Effector memory CD8-positive, alpha-beta T cell (primary cell): Measurements from ENCODE around the gene RETREG2.
A peak's percentile ranks its signal among the peaks of the same experiment; 100 is the strongest.

Source experiments
- ATAC-seq: fragments of 150-1000 bp; cut with Tn5 transposase; replicated peaks from 2 replicates; pipeline ENCODE4 v1.10.0; 2021; ENCODE audit warnings: mild to moderate bottlenecking, moderate library complexity
- DNase-seq, 3 experiments: peaks; one replicate each; pipeline ENCODE4 v3.0.0; 2021
- H3K27ac Mint-ChIP-seq, 2 donors: one replicate each; pipeline ENCODE4 v1.8.0; 2022; ENCODE audit warnings: mild to moderate bottlenecking in 2 of 2, mixed read lengths in 2 of 2, moderate library complexity in 2 of 2
- H3K27me3 Mint-ChIP-seq, 2 donors: one replicate each; pipeline ENCODE4 v1.8.0; 2022; ENCODE audit warnings: mixed read lengths in 2 of 2
- H3K36me3 Mint-ChIP-seq: one replicate; pipeline ENCODE4 v1.8.0; 2022; ENCODE audit warnings: mild to moderate bottlenecking, moderate library complexity, mixed read lengths; ENCODE audit not compliant: insufficient read depth
- H3K4me1 Mint-ChIP-seq, 2 donors: one replicate each; pipeline ENCODE4 v1.8.0; 2022; ENCODE audit warnings: low read depth in 2 of 2, mixed read lengths in 2 of 2
- H3K4me3 Mint-ChIP-seq, 2 donors: one replicate each; pipeline ENCODE4 v1.8.0; 2022; ENCODE audit warnings: mild to moderate bottlenecking in 2 of 2, mixed read lengths in 2 of 2, moderate library complexity in 2 of 2
- H3K9me3 Mint-ChIP-seq, 2 donors: one replicate each; pipeline ENCODE4 v1.8.0; 2022; ENCODE audit warnings: mixed read lengths in 2 of 2

The RETREG2 gene

DNA sequence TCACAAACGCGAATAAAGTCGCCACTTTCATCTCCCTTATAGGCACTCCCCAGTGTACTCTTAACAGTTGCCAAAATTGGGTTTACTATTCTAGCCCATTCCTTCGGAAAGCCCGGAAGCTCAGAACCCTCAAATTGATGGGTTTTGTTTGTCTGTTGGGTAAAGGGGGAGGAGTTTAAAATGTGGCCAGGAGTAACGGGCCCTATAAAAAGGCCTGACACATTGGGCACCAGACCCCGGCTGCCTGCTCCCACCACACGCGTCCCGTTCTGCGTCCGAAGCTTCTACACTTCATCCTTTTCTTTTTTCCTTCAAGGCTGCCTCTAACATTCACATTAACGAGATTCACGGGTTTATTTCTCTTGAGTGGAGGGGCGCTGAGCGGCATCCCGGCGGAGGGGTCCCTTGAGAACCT is 18.3 kb upstream of the RETREG2 start:
- DNase-seq, result peak in 1 of 3 experiments; percentile 4
- Mint-ChIP-seq H3K27me3 (no peaks in the 10 kb centered on the region), H3K27ac (peak overlapping the region; percentile 88 to 93), H3K36me3 (peaks cover 8% of the 10 kb centered on the region), H3K4me3 (peak overlapping the region; percentile 89 to 90), H3K4me1 (peaks cover 13 to 21% of the 10 kb centered on the region in 2 donors), H3K9me3 (no peaks in the 10 kb centered on the region)
- no peak for ATAC-seq

DNA sequence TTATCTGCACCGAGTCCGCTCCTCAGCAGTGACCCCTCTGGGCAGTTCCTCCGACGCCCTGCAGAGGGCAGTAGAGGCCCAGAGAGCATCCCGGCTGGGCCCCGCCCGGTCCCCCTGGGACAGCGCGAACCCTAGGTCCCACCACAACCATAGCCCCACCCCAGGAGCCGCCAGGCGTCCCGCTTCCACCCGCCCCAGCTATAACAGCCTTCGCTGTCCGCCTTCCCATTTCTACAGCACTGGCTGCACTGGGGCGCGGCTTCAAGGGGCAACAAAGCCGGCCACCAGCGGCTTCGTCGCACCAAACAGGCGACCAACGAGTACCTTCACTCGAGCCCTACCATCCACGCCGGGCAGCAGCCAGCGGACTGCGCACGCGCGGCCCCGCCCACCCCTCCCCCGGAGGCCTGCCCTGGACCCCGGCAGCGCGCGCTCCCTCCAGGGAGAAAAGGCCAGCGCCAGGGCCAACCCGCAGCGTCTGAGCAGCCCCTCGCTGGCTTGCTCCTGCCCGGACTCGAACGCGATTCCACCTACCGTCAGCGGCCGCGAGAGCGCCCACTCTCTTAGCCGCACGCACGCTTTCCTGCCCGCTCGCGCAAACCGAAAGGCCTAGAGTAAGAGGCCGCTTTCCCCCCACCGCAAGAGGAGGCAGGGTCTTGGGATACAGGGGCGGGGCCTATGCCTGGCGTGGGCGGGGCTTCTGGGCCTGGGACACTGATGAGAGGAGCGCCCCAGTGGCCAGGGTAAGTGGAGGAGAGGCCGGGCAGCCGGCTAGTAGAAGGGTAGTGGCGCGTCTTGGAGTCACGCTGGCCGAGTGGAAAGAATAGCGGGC is 17.7 kb upstream of the RETREG2 start, which contains the start of gene NHEJ1:
NHEJ1 (minus strand) TSS at position 630 of the 832 bp plus-strand sequence. CDS start 2,453 bp downstream, outside the sequence.
- H3K4me3 Mint-ChIP-seq, result peak within 1 kb of the TSS; percentile 89 to 90
- DNase-seq (peak; percentile 91 to 94 (median 93)), ATAC-seq (peak; percentile 89)
- H3K27ac Mint-ChIP-seq, result peak within 1 kb of the TSS; percentile 88 to 93
- peaks cover 13 to 21% of the 10 kb centered on the region in 2 donors for H3K4me1 Mint-ChIP-seq
- no peaks in the 10 kb centered on the region for H3K9me3 Mint-ChIP-seq
- no peaks in the 10 kb centered on the region for H3K27me3 Mint-ChIP-seq
- peaks cover 8% of the 10 kb centered on the region for H3K36me3 Mint-ChIP-seq

DNA sequence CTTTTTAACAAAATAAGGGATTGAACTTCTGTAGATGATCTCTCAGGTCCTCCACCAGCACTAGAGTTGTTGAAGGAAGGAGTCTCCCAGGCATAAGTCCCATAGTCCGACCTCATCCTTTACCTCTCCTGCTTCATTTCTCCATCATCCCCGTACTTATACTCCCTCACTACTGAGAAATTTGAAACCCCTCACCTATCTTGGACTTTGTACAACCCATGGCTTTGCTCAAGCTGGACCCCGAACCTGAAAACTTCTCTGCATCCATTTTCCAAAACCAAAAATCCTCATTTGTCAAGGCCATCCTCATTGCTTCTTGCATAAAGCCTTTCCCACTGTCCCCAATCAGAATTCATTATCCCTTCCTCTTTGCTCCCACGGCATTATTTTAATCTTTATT is 17.0 kb upstream of the RETREG2 start:
- H3K9me3 Mint-ChIP-seq, result no peaks in the 10 kb centered on the region
- H3K4me1 Mint-ChIP-seq, result peaks cover 13 to 21% of the 10 kb centered on the region in 2 donors
- DNase-seq (no peak), ATAC-seq (no peak)
- no peaks in the 10 kb centered on the region for H3K27me3 Mint-ChIP-seq
- H3K4me3 Mint-ChIP-seq, result peak overlapping the region; percentile 89 to 90
- H3K36me3 Mint-ChIP-seq, result peaks cover 8% of the 10 kb centered on the region
- peak overlapping the region; percentile 88 to 93 for H3K27ac Mint-ChIP-seq

DNA sequence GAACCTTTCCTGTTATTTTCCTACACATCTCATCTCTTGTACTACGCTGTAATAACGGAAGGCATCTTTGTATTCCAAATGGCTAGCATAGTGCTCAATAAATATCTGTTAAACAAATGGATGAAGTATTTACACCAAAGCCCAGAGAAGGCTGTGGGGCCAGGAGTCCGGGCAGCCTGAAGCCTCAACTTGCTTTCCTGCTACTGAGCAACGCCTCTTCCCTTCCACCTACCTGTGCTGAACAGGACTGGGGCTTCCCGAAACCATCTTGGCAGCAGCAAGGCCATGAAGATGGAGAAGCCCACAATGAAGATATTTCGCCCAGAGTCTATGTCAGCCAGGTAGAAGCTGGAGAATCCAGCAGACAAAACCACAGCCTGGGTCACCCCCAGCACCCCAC is 14.9 kb upstream of the RETREG2 start:
- no peak for ATAC-seq
- H3K4me1 Mint-ChIP-seq, result peaks cover 13 to 21% of the 10 kb centered on the region in 2 donors

DNA sequence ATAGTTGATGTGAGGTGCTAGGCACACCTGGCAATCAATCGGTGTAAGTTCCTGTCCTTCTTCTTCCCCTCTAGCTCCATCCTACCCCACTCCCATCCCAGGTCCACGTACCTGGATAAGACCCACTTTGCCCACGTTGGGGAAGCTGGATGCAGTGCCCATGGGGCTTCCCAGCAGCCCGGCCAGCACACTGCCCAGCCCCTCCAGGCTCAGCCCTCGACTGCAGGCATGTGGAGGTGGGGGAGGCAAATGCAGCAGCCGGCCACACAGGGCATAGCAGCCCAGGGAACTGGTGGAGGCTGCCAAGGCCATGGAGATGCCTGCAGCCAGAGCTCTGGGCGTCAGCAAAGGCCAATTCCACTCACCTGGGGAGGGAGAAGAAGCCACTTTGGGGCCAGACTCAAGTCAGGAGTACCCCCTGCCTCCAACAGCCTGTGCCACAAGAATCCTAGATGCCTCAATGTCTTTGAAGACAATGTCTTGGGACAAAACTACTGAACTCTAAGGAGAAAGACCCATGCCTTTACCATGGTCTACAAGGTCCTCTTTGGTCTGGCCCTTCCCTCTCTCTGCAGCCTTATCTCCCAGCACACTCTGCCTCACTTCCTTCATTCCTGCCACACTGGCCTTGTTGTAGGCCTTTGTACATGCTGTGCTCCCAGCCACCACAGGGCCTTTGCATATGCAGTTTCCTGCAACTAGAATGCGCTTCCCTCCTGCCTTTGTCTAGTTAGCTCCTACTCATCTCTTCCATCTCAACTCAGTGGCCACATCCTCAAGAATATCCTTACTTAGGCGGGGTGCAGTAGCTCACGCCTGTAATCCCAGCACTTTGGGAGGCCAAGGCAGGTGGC is 12.8 kb upstream of the RETREG2 start:
- DNase-seq (no peak), ATAC-seq (no peak)
- no peak overlapping the region for H3K27ac Mint-ChIP-seq
- H3K27me3 Mint-ChIP-seq, result no peaks in the 10 kb centered on the region
- H3K9me3 Mint-ChIP-seq, result no peaks in the 10 kb centered on the region
- H3K36me3 Mint-ChIP-seq, result peaks cover 15% of the 10 kb centered on the region
- H3K4me3 Mint-ChIP-seq, result no peak overlapping the region
- H3K4me1 Mint-ChIP-seq, result peaks cover 7 to 9% of the 10 kb centered on the region in 2 donors

More for the DNA sequence above, 14.9 kb upstream of the RETREG2 start:
- no peak for DNase-seq
- H3K27ac Mint-ChIP-seq, result no peak overlapping the region
- H3K27me3 Mint-ChIP-seq, result no peaks in the 10 kb centered on the region
- H3K9me3 Mint-ChIP-seq, result no peaks in the 10 kb centered on the region
- no peak overlapping the region for H3K4me3 Mint-ChIP-seq
- H3K36me3 Mint-ChIP-seq, result peaks cover 8% of the 10 kb centered on the region

DNA sequence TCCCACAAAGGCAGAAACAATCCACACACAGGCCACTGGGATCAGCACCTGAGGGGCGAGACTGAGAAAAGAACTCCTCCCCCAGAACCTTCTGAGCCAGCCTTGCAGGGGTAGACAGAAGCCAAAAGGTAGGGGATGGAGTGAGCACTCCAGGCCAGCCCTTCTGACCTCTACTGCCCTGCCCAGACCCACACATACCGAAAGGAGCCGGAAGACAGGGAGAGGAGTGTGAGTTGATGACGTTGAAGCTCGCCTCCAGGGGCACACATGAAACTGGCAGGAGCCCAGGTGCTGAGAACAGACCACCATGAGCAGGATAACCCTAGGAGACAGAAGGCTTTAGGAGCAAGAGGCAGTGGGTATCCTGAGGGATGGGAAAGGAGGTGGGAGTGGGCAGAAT is 10.1 kb upstream of the RETREG2 start:
- Mint-ChIP-seq H3K36me3 (peaks cover 13% of the 10 kb centered on the region), H3K4me3 (no peak overlapping the region), H3K27me3 (no peaks in the 10 kb centered on the region), H3K4me1 (peaks cover 5 to 9% of the 10 kb centered on the region in 2 donors), H3K27ac (peak overlapping the region; percentile 33 to 38), H3K9me3 (no peaks in the 10 kb centered on the region)
- DNase-seq, result no peak
- ATAC-seq, result no peak

DNA sequence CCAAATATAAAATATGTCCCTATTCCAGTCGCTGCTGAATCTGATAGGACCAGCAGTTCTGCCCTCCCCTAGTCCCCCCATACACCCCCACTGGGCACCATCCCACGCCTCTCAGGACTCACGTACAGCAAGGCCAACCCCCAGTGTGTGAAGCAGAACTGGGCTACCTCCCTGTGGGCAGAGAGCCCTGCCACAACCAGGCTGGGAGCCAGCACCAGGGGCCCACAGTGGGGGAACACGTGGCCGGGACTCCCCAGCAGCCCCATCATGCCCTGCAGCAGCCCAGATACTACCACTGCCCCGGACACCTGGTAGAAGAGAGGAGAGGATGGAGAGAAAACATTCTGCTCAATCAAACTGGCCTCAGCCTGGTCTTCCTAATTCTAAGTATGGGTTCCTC is 9.5 kb upstream of the RETREG2 start:
- DNase-seq, result no peak
- Mint-ChIP-seq H3K27ac (no peak overlapping the region), H3K4me3 (no peak overlapping the region), H3K4me1 (peaks cover 5 to 12% of the 10 kb centered on the region in 2 donors), H3K9me3 (no peaks in the 10 kb centered on the region), H3K27me3 (no peaks in the 10 kb centered on the region), H3K36me3 (peaks cover 16% of the 10 kb centered on the region)
- ATAC-seq, result no peak

DNA sequence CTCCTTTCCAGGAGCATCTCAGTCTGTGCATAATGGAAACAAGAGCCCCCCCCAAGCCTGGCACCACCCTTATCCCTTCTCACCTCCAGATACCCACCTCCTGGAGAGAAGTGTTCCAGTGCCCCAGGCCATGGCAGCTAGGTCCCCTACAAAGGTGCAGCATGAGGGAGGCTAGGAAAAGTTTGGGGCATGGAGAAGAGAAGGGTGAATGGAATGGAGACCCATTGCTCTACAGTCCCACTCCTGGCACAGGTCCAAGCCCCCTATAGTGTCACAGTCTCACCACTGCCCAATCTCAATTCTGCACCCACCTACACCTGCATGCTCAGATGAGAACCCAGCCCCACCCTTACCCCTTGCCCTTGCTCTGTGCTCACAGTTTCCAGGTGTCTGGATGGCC is 9.1 kb upstream of the RETREG2 start:
- H3K27ac Mint-ChIP-seq, result no peak overlapping the region

DNA sequence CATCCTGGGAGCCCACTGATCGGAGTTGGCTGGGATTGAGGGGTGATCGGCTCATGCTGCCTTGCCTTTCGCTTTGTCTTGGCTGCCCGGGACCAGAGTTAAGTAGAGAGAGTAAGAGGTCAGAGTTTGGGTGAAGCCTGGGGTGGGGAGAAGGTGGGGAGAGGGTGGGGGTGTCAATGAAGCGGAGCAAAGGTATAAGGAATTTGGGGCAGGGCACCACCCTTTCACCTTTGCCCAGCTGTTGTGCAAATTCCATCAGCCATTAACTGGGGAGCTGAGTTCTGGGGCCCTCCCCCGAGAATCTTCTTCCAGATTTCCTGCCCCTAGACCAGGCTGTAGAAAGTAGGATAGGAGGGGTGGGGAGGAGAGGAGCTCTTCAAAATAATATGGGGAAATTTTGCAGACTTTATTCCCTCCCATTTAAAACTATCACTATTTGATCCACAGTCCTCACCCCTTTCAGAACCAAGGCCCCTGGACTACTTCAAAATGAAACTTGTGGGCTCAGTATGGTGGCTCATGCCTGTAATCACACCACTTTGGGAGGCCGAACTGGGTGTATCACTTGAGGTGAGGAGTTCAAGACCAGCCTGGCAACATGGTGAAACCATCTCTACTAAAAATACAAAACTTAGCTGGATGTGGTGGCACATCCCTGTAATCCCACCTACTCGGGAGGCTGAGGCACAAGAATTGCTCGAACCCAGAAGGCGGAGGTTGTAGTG is 8.0 kb upstream of the RETREG2 start, which contains the start of gene SLC23A3:
SLC23A3 (minus strand) TSS at position 100 of the 725 bp plus-strand sequence; CDS start at position 55, 45 bp downstream.
- Mint-ChIP-seq H3K4me3 (no peak within 1 kb of the TSS), H3K4me1 (peaks cover 16 to 19% of the 10 kb centered on the region in 2 donors), H3K36me3 (peaks cover 20% of the 10 kb centered on the region), H3K9me3 (no peaks in the 10 kb centered on the region), H3K27me3 (no peaks in the 10 kb centered on the region), H3K27ac (no peak within 1 kb of the TSS)
- ATAC-seq, result no peak
- DNase-seq, result no peak

More for the DNA sequence above, 9.1 kb upstream of the RETREG2 start:
- no peak for DNase-seq
- Mint-ChIP-seq H3K27me3 (no peaks in the 10 kb centered on the region), H3K4me1 (peaks cover 7 to 13% of the 10 kb centered on the region in 2 donors), H3K4me3 (no peak overlapping the region), H3K36me3 (peaks cover 17% of the 10 kb centered on the region), H3K9me3 (no peaks in the 10 kb centered on the region)
- ATAC-seq, result no peak

DNA sequence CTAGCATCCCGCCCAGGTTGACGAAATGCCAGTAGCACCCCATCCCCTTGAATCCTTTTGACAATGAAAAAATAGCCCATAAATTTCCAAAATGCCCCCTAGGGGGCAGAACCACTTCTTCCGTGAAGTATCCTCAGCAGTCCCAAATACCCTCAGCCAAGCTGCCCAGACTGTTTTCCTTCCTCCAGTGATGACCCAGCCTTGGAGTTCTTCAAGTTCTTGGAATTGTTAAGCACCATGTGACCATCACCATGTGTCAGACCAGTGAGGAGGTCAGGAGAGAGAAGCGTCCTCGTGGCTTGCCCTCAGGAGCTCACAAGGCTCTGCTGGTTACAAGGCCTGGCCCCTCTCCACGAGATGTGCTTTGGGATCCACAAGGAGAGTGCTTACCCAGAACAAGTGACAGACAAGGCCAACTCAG is 6.8 kb upstream of the RETREG2 start:
- H3K36me3 Mint-ChIP-seq, result peaks cover 20% of the 10 kb centered on the region
- DNase-seq (peak; percentile 36 to 42 (median 41)), ATAC-seq (peak; percentile 66)
- peak overlapping the region in 1 of 2 donors; percentile 38 for H3K27ac Mint-ChIP-seq
- H3K27me3 Mint-ChIP-seq, result no peaks in the 10 kb centered on the region
- no peak overlapping the region for H3K4me3 Mint-ChIP-seq
- H3K9me3 Mint-ChIP-seq, result no peaks in the 10 kb centered on the region
- H3K4me1 Mint-ChIP-seq, result peaks cover 25 to 26% of the 10 kb centered on the region in 2 donors

DNA sequence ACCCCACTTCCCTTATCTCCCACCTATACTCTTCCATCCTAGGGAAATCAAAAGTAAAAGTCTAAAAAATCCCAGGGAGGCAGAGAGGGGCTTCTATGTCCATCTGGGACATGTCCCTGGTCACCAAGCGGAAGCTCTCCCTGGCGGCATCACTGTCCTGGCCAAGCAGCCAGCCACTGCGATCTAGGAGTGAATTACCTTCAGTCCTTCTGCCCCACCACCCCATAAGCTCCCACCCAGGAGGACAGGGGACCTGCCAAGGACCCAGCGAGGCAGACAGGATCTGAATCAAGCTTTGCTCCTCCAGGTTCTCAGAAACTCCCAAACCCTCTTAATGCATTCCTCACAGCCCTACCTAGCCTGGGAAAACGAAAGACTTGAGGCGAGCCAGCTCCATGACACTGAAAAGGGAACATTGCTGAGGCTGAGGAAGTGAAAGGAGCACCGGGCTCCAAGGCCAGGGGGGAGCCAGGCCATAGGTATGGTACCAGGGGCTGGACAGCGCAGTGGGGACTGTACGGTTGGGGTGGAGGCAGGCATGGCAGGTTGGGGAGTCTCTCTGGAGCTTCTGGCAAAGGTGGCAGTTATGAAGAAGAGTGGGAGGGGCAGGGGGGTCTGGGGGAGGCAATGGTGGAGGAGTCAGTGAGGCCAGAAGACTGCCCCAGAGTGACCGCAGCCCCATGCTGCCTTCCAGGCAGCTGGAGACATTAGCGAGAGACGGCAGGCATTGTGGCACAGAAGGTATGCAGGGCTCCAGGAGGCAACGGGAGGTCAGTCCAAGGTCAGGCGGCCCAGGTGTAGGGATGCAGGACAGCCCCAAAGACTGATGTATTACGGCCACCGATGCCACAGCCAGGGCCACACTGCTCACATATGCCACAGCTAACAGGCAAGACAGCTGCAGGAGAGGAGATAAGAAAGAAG is 5.6 kb upstream of the RETREG2 start:
- Mint-ChIP-seq H3K36me3 (peaks cover 27% of the 10 kb centered on the region), H3K27me3 (no peaks in the 10 kb centered on the region), H3K9me3 (no peaks in the 10 kb centered on the region), H3K27ac (peak overlapping the region in 1 of 2 donors; percentile 67), H3K4me1 (peaks cover 31 to 32% of the 10 kb centered on the region in 2 donors), H3K4me3 (no peak overlapping the region)
- DNase-seq (no peak), ATAC-seq (no peak)

DNA sequence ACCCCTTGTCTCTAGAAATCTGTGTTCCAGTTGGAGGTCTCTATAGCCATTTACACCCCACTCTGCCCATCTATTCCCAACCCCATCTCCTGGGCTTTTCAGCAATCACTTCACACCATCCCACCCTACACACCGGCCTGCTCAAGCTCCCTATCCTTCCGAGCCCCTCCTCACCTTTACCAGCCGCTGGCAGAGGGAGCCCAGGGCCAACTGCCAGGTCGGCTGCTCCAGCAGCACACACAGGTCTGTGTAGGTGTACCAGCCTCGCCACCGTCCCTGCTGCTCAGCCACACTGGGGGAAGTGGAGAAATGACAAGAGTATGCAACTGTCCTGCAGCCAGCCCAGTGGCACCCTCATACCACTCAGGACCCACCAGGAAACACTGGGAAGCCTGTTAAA is 4.9 kb upstream of the RETREG2 start:
- ATAC-seq (no peak), DNase-seq (no peak)
- Mint-ChIP-seq H3K9me3 (no peaks in the 10 kb centered on the region), H3K27me3 (no peaks in the 10 kb centered on the region), H3K4me1 (peaks cover 34% of the 10 kb centered on the region in 2 donors), H3K27ac (no peak overlapping the region), H3K36me3 (peaks cover 33% of the 10 kb centered on the region), H3K4me3 (no peak overlapping the region)
